Right hindlimb (tissue), 1 donor: ENCODE measurements around the gene SPTY2D1.
"Not testable (repeated sequence)": the region's sequence is repeated elsewhere in the genome, so short reads cannot be mapped to it uniquely, and the experiment has no call there.

ENCODE experiments used
- DNase-seq: peaks from one replicate; pipeline ENCODE4 v3.0.0-alpha.2; 2018

SPTY2D1 gene

DNA sequence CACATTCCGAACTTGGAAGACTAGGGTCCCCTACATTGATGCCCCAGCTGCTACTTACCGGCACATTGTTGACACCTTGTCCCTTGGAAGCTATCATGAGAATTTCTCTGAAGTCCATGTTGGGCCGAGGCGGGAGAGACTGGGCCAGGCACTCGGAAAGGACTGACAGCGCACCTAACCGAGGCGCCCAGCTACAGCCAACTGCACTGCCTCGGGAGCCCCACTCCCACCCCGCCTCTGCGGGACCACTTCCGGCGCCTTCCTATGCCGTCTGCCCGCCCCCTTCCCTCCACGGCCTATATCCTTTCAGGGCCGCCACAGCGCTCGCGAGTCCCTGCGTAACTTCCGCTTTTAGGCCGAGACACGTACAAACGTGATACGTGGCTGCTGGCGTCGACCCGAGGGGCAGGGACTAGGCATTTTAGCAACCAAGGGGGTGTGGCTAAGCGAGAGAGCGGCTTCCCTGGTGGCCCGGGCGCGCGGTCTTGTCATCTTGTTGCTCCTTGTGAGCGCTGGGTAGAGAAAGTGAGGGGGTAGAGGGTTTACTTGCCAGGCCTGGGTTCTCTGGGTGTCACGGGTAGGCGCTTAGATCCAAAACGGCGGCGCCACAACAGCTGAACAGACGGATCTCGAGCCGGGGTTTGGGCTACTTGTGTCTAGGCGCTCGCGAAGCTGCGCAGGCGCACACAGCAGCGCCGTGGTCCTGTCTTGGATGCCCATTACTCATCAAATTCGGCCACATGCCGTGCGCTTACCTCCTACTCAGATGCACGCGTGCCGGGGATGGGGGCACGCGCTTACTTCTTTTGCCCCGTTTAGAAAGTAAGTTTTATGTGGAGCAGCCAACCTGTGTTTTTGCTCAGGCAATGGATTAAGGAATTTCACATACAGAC, at the start of gene SPTY2D1:
TSS of gene SPTY2D1 (minus strand) at position 203 of the 893 bp plus-strand sequence. CDS start at position 118, 85 bp downstream.
- DNase-seq = peak; percentile 100

DNA sequence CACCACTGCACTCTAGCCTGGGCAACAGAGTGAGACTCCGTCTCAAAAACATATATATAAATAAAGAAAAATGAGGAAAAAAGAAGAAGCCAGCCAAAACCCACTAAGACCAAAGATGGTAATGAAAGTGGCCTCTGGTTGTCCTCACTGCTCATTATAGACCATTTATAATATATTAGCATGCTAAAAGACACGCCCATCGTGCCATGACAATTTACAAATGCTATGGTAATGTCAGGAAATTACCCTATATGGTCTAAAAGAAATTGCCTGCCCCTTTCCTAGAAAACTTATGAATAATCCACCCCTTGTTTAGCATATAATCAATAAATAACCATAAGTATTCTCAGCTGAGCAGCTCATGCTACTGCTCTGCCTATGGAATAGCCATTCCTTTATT, 48.3 kb upstream of the SPTY2D1 start:
- DNase-seq = no peak

DNA sequence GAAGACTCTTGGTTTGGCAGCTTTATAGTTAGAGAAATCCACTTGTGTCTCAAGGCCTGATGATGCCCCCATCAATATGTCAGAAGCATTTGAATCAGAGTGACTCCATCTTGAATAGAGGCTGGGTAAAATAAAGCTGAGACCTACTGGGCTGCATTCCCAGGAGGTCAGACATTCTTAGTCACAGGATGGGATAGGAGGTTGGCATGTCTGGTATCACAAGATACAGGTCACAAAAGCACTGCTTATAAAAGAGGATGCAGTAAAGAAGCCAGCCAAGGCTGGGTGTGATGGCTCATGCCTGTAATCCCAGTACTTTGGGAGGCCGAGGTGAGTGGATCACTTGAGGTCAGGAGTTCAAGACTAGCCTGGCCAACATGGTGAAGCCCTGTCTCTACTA, 47.8 kb upstream of the SPTY2D1 start:
- DNase-seq = not testable (repeated sequence)

- no peak for DNase-seq
Observed at GRCh38 chr11:18677560-18677959, 43.4 kb upstream of the SPTY2D1 start.

GRCh38 chr11:18676803-18677202, 42.7 kb upstream of the SPTY2D1 start:
- no peak for DNase-seq

GRCh38 chr11:18672209-18672608, 38.1 kb upstream of the SPTY2D1 start:
- DNase-seq = not testable (repeated sequence)

DNA sequence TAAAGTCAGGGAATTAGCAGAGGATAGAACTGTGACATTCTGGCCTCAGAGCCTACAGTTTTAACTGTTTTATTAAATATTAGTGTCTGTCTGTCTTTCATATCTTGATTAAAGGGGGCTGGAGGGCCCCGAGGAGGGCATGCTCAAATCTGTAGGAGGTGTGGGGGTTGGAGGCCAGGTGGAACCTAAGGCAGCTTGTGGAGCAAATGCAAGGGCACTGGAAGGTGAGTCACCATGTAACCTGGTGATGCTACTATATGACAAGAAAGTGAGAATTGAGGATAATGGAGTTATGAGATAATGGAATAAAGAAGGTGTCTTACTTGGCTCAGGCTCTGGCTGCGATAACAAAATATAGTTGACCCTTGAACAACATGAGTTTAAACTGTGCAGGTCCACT, 37.1 kb upstream of the SPTY2D1 start:
- no peak for DNase-seq

DNA sequence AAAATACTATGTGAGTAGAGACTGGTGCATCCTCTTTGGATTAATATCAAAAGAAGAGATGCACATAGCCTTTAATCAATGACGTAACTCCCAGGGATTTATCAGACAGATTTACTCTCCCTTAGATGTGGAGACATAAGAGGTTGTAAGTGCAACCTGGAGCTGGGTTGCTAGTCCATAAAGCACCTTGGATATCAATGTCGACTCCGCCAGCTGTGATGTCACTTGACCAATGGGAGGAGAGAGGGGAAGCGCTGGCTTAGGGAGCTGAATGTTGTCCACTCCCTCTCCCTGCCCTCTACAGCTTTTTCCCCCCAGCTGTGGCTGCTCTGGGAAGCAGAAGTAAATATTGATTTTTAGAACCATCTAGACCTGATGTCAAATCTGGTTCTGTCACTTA, 35.6 kb upstream of the SPTY2D1 start:
- DNase-seq = no peak

DNA sequence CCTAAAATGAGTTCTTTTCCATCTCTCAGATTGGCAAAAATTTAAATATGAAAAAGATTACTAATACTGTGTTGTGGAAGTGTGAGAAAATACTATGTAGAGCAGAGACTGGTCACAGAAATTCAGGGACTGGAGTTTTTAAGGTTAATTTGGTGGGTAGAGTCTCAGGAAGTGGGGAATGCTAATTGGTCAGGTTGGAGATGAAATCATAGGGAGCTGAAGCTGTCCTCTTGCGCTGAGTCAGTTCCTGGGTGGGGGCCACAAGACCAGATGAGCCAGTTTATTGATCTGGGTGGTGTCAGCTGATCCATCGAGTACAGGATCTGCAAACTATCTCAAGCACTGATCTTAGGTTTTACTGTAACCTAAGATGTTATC, 35.1 kb upstream of the SPTY2D1 start:
- DNase-seq = no peak

DNA sequence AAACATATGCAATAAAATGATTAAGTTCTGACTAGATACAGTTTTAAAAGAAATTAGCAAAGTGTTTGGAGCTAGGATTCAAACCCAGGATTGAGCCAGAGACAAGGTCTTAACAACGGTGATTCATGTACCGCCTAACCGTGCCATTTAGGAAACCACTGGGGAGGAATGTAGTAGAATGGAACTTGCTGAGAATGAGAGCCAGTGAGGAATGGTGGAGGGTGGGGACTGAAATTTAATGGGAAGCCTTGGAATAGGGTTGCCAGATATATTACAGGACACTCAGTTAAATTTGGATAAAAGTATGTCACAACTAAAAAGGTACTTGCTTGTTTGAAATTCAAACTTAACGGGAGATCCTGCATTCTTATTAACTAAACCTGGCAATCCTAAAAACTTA, 34.0 kb upstream of the SPTY2D1 start:
- DNase-seq = no peak

GRCh38 chr11:18665353-18665872, 31.3 kb upstream of the SPTY2D1 start:
- DNase-seq = not testable (repeated sequence)

- DNase-seq = no peak
Observed at GRCh38 chr11:18657673-18658072, 23.5 kb upstream of the SPTY2D1 start.

GRCh38 chr11:18650859-18651557, 16.9 kb upstream of the SPTY2D1 start:
- DNase-seq = no peak

DNA sequence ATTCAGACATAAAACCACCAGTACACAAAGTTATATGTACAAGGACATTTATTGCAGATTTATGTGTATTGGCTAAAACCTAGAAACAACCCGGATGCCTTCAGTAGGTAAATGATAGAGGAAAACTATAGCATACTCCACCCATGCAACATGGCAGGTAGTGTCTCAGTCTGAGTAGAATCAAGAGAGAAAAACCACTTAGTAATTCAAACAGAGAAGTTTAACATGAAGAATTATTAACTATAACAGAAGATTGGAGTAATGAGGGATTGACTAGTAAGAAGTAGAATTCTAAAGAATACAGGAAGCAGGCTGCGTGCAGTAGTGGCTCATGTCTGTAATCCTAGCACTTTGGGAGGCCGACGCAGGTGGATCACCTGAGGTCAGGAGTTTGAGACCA, 16.2 kb upstream of the SPTY2D1 start:
- DNase-seq = no peak

DNA sequence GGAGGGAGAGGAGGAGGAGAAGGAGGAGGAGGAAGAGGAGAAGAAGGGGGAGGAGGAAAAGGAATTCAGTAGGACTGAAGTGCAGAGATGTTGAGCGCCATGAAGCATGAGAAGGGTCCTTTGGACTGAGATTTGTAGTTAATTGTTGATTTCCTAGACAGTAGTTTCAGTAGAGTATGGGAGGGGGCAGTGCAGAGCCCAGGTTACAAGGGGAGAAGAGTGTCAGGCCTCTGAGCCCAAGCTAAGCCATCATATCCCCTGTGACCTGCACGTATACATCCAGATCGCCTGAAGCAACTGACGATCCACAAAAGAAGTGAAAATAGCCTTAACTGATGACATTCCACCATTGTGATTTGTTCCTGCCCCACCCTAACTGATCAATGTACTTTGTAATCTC, 8.9 kb upstream of the SPTY2D1 start:
- not testable (repeated sequence) for DNase-seq

GRCh38 chr11:18641677-18642076, 7.5 kb upstream of the SPTY2D1 start:
- no peak for DNase-seq

DNA sequence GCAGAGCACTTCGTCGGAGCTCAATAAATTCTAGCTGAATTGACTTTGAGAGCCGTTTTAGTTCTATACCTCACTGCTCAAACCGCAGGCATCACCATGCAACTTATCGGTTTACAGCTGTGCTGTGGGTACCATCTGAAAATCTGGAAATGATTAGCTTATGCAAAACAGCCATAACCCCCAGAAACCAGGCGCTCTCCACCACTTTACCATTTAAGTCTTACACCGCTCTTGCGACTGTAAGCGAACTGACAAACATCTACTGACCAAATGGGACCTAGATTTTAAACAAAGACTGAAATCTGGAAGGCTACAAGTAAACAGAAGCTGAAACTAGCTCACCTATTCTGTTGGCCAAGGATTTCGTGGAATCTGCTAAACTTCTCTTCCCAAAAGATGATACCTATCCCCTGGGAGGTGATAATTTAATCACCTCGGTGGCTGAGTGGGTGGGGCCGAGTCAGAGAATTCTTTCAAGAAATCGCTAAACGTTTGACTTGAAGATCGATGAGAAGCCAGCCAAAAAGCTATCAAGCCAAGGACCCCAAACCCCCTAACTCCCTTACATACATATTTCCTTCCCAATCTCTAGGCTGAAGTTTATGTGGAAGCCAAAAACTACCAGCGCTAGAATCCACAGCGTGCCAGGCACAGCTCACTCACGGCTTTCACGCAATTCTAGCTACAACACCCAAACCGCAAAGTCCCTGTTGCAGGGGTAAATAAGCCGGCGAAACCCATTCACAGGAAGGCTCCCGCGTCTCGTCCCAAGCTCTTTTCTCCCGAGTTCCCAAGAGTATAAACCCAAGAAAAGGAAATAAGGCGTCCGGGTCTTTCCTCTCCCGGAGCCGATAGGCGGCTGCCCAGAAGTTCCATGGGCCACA, 644 bp downstream of the SPTY2D1 start:
- DNase-seq = no peak

GRCh38 chr11:18632841-18633240, 1.3 kb downstream of the SPTY2D1 start:
- DNase-seq = no peak

DNA sequence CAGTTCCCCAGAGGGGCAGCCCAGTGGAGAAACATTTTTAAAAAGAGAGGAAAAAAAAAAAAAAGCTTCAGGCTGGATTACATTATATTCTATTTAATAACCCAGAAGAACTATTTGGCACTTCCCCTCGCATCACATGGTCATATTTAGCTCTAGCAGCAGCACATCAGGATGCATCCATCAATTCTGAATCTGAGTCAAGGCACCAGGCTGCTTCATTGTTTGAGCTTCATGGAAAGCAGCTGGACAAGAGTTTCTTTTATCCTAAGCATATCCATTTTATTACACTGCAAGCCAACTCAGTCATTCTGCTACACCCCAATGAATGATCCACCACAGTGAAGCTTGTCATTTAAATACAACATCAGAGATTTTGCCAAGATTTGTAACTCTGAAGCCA, 10.0 kb downstream of the SPTY2D1 start:
- no peak for DNase-seq

DNA sequence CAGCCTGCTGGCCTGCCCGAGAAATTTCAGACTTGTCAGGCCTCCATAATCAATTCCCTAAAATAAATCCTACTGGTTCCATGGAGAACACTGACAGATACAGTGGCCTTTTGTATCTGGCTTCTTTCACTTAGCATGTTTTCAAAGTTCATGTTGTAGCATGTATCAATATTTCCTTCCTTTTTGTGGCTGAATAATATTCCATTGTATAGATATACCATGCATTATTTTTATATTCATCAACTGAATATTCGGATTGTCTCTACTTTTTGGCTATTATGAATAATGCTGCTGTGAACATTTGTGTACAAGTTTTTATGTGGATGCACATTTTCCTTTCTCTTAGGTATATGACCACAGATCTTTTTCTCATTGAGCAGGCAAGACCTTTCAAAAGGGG, 10.4 kb downstream of the SPTY2D1 start:
- DNase-seq = no peak

GRCh38 chr11:18618342-18619025, 15.7 kb downstream of the SPTY2D1 start:
- no peak for DNase-seq

DNA sequence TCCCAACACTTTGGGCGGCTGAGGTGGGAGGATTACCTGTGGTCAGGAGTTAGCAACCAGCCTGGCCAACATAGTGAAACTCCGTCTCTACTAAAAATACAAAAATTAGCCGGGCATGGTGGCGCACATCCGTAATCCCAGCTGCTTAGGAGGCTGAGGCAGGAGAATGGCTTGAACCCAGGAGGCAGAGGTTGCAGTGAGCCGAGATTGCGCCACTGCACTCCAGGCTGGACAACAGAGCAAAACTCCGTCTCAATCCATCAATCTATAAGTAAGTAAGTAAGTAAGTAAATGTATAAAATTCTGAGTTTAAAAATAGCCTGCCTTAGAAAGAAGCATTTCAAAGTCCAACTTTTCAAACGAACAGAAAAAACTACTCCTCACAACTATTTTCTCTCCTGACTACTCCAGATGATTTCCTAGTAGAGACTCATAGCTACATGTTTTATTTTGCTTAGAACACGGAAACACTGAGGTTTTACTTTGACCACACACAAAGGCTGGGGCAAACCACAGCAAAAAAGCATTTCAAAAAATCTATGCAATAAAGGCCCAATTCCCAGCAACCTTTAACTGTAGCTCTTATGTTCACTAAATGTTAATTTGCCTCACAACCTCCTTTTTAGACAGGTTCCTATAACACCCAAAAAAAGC, 16.3 kb downstream of the SPTY2D1 start:
- DNase-seq = no peak
